ENCODE data around the gene EXOC6B. TPM values are rescaled to one million over a fixed set of nuclear protein-coding genes. Genes with fewer than 3 reads are reported as not detected.
A peak's percentile ranks its signal among the peaks of the same experiment; 100 is the strongest.

Gene EXOC6B
- polyA plus RNA-seq: 11.5 TPM
- long read RNA-seq, donor 1, full-length matches to known transcripts: 1 of 1 reads
- long read RNA-seq, donor 1, partial matches to known transcripts: 0 of 1 reads
- long read RNA-seq, donor 1, other reads (novel, unspliced or antisense): 0 of 1 reads
- long read RNA-seq, donor 2, full-length matches to known transcripts: 1 of 1 reads
- long read RNA-seq, donor 2, partial matches to known transcripts: 0 of 1 reads
- long read RNA-seq, donor 2, other reads (novel, unspliced or antisense): 0 of 1 reads
- long read RNA-seq, donor 3: 0 reads
- long read RNA-seq, donor 4: 0 reads
- long read RNA-seq, donor 5: 0 reads
- long read RNA-seq, donor 6: 0 reads
- long read RNA-seq, donor 7, full-length matches to known transcripts: 1 of 1 reads
- long read RNA-seq, donor 7, partial matches to known transcripts: 0 of 1 reads
- long read RNA-seq, donor 7, other reads (novel, unspliced or antisense): 0 of 1 reads
- long read RNA-seq, donor 8, full-length matches to known transcripts: 1 of 1 reads
- long read RNA-seq, donor 8, partial matches to known transcripts: 0 of 1 reads
- long read RNA-seq, donor 8, other reads (novel, unspliced or antisense): 0 of 1 reads
- long read RNA-seq, donor 9: 0 reads
- long read RNA-seq, donor 10, full-length matches to known transcripts: 1 of 1 reads
- long read RNA-seq, donor 10, partial matches to known transcripts: 0 of 1 reads
- long read RNA-seq, donor 10, other reads (novel, unspliced or antisense): 0 of 1 reads
- long read RNA-seq, donor 11, full-length matches to known transcripts: 1 of 1 reads
- long read RNA-seq, donor 11, partial matches to known transcripts: 0 of 1 reads
- long read RNA-seq, donor 11, other reads (novel, unspliced or antisense): 0 of 1 reads

DNA sequence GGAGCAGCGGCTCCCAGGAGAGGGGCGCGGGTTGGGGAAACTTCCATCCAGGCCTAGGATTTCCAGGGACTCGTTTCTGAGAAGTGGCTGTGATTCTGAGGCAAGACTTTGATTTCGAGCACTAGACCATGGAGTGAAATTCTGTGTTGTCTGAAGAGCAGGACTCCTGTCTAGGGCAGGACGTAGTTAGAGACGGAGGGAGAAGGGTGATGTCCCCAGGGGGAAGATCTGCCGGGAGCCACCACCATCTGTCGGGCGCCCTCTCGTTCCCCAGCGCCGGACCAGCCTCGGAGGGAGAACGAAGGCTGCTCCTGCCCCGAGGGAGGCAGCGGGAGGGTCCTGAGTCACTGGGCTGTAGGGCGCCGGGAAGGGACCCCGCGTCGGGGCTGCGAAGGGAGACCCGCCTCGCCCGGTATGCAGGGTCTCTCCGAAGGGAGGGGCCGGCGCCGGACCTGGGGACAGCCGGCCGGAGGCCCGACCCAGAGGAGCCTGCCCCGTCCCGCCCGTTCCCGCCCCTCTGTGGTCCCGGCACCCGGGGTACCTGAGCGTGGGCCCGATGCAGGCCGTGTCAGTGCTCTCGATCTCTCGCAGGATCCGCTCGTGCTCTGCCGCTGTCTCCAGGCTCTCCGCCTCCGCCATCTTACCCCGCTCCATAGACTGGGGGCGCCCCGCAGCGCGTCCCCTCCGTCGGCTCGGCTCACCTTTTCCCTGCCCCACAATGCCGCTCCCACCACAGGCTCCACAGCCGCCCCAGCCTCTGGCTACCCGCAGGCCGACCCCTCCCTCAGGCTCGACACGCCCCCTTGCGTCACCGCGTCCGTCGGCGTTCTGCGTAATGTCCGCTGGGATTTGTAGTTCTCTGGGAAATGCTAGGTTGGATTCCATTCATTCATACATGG, at the start of gene EXOC6B:
TSS of gene EXOC6B (minus strand) at position 777 of the 899 bp plus-strand sequence.
- WGBS (ENCODE audit: insufficient coverage, low lambda C conversion rate): no CpG with 5 or more reads among the region's 71 CpGs
- peak; percentile 90 to 93 for DNase-seq
- H3K4me1 ChIP-seq (ENCODE audit: control insufficient read depth, insufficient read depth, low read length): peaks cover 6% of the 10 kb centered on the region
- peak within 1 kb of the TSS; percentile 68 for H3K27ac ChIP-seq (ENCODE audit: low read length)
- H3K4me3 ChIP-seq (ENCODE audit: low read length): peak within 1 kb of the TSS; percentile 81
- H3K36me3 ChIP-seq (ENCODE audit: control insufficient read depth, insufficient read depth, low read length): no peaks in the 10 kb centered on the region
- no peaks in the 10 kb centered on the region for H3K9me3 ChIP-seq (ENCODE audit: control insufficient read depth, low read depth, low read length)
- H3K27me3 ChIP-seq (ENCODE audit: control insufficient read depth, insufficient read depth, low read length): no peaks in the 10 kb centered on the region

- Histone ChIP-seq H3K4me3 (ENCODE audit: low read length) (no peak overlapping the region), H3K27ac (ENCODE audit: low read length) (no peak overlapping the region), H3K36me3 (ENCODE audit: control insufficient read depth, insufficient read depth, low read length) (no peaks in the 10 kb centered on the region), H3K4me1 (ENCODE audit: control insufficient read depth, insufficient read depth, low read length) (no peaks in the 10 kb centered on the region), H3K27me3 (ENCODE audit: control insufficient read depth, insufficient read depth, low read length) (peaks cover 10% of the 10 kb centered on the region), H3K9me3 (ENCODE audit: control insufficient read depth, low read depth, low read length) (peaks cover 2% of the 10 kb centered on the region)
- DNase-seq: no peak
Measured at GRCh38 chr2:72871880-72872279, 46.0 kb upstream of the EXOC6B start.

- Histone ChIP-seq H3K27ac (ENCODE audit: low read length) (no peak overlapping the region), H3K4me3 (ENCODE audit: low read length) (no peak overlapping the region), H3K4me1 (ENCODE audit: control insufficient read depth, insufficient read depth, low read length) (no peaks in the 10 kb centered on the region), H3K27me3 (ENCODE audit: control insufficient read depth, insufficient read depth, low read length) (peaks cover 10% of the 10 kb centered on the region), H3K9me3 (ENCODE audit: control insufficient read depth, low read depth, low read length) (peaks cover 2% of the 10 kb centered on the region), H3K36me3 (ENCODE audit: control insufficient read depth, insufficient read depth, low read length) (no peaks in the 10 kb centered on the region)
- DNase-seq: no peak
- 88% methylated on average over 1 of the region's 1 CpG for WGBS (ENCODE audit: insufficient coverage, low lambda C conversion rate)
Measured at GRCh38 chr2:72871060-72871459, 45.2 kb upstream of the EXOC6B start.

GRCh38 chr2:72864500-72864899, 38.7 kb upstream of the EXOC6B start:
- Histone ChIP-seq H3K4me1 (ENCODE audit: control insufficient read depth, insufficient read depth, low read length) (peaks cover 8% of the 10 kb centered on the region), H3K27me3 (ENCODE audit: control insufficient read depth, insufficient read depth, low read length) (peaks cover 26% of the 10 kb centered on the region), H3K9me3 (ENCODE audit: control insufficient read depth, low read depth, low read length) (no peaks in the 10 kb centered on the region), H3K36me3 (ENCODE audit: control insufficient read depth, insufficient read depth, low read length) (no peaks in the 10 kb centered on the region), H3K4me3 (ENCODE audit: low read length) (no peak overlapping the region), H3K27ac (ENCODE audit: low read length) (no peak overlapping the region)
- DNase-seq: no peak
- 50% methylated on average over 2 of the region's 2 CpGs for WGBS (ENCODE audit: insufficient coverage, low lambda C conversion rate)

DNA sequence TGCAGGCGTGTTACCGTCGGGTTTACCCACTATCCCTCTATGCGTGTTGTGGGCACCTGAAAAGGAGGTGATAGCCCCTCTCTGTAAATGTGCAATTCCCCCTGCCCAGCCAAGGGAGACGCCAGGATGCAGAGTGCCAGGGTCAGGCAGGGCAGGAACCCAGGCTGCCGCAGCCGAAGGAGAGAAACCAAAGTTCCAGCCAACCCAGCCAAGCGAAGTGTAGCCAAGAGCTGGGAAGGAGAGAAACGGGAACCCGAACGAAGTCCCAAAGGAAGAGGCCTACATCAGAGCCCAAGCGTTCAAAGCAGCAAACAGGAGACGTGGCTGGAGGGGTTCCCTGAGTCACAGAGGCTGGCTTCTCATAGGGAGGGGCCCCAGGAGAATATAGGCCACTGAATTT, 37.2 kb upstream of the EXOC6B start:
- H3K4me1 ChIP-seq (ENCODE audit: control insufficient read depth, insufficient read depth, low read length): peaks cover 8% of the 10 kb centered on the region
- H3K27me3 ChIP-seq (ENCODE audit: control insufficient read depth, insufficient read depth, low read length): peaks cover 24% of the 10 kb centered on the region
- H3K4me3 ChIP-seq (ENCODE audit: low read length): no peak overlapping the region
- 27% methylated on average over 3 of the region's 13 CpGs for WGBS (ENCODE audit: insufficient coverage, low lambda C conversion rate)
- H3K9me3 ChIP-seq (ENCODE audit: control insufficient read depth, low read depth, low read length): no peaks in the 10 kb centered on the region
- no peak overlapping the region for H3K27ac ChIP-seq (ENCODE audit: low read length)
- no peak for DNase-seq
- H3K36me3 ChIP-seq (ENCODE audit: control insufficient read depth, insufficient read depth, low read length): no peaks in the 10 kb centered on the region

GRCh38 chr2:72862239-72862988, 36.6 kb upstream of the EXOC6B start:
- no peaks in the 10 kb centered on the region for H3K9me3 ChIP-seq (ENCODE audit: control insufficient read depth, low read depth, low read length)
- no peak overlapping the region for H3K4me3 ChIP-seq (ENCODE audit: low read length)
- peaks cover 8% of the 10 kb centered on the region for H3K4me1 ChIP-seq (ENCODE audit: control insufficient read depth, insufficient read depth, low read length)
- H3K27me3 ChIP-seq (ENCODE audit: control insufficient read depth, insufficient read depth, low read length): peaks cover 27% of the 10 kb centered on the region
- peak; percentile 85 for DNase-seq
- WGBS (ENCODE audit: insufficient coverage, low lambda C conversion rate): 20% methylated on average over 1 of the region's 33 CpGs
- no peaks in the 10 kb centered on the region for H3K36me3 ChIP-seq (ENCODE audit: control insufficient read depth, insufficient read depth, low read length)
- H3K27ac ChIP-seq (ENCODE audit: low read length): no peak overlapping the region

- WGBS (ENCODE audit: insufficient coverage, low lambda C conversion rate): no CpG with 5 or more reads among the region's 3 CpGs
Measured at GRCh38 chr2:72859831-72860262, 34.0 kb upstream of the EXOC6B start.

DNA sequence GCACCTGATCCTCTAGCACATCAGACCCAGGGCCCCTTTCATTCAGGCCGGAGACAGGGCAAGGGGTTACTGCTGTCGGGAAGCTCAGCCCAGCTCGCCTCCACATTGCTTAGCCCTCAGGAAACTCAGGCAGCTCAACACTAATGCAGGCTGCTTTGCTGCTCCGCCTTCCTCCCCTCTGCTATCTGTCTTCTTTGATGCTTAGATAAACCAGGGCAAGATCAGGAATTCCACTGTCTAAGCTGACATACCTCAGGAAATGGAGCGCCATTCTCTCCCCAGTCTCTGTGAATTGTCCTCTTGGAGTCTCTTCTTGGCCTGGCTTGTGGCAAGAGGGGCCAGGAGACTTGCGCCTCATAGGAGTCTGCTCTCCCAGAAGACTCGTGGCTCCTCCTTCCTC, 25.5 kb upstream of the EXOC6B start:
- DNase-seq: no peak
- Histone ChIP-seq H3K27ac (ENCODE audit: low read length) (no peak overlapping the region), H3K4me3 (ENCODE audit: low read length) (no peak overlapping the region), H3K36me3 (ENCODE audit: control insufficient read depth, insufficient read depth, low read length) (no peaks in the 10 kb centered on the region), H3K27me3 (ENCODE audit: control insufficient read depth, insufficient read depth, low read length) (peaks cover 40% of the 10 kb centered on the region), H3K9me3 (ENCODE audit: control insufficient read depth, low read depth, low read length) (no peaks in the 10 kb centered on the region), H3K4me1 (ENCODE audit: control insufficient read depth, insufficient read depth, low read length) (no peaks in the 10 kb centered on the region)
- WGBS (ENCODE audit: insufficient coverage, low lambda C conversion rate): no CpG with 5 or more reads among the region's 7 CpGs

More at GRCh38 chr2:72859831-72860262, 34.0 kb upstream of the EXOC6B start:
- Histone ChIP-seq H3K4me1 (ENCODE audit: control insufficient read depth, insufficient read depth, low read length) (peaks cover 8% of the 10 kb centered on the region), H3K4me3 (ENCODE audit: low read length) (no peak overlapping the region), H3K27me3 (ENCODE audit: control insufficient read depth, insufficient read depth, low read length) (peaks cover 41% of the 10 kb centered on the region), H3K9me3 (ENCODE audit: control insufficient read depth, low read depth, low read length) (no peaks in the 10 kb centered on the region), H3K27ac (ENCODE audit: low read length) (no peak overlapping the region), H3K36me3 (ENCODE audit: control insufficient read depth, insufficient read depth, low read length) (no peaks in the 10 kb centered on the region)
- DNase-seq: peak; percentile 65 to 71

GRCh38 chr2:72849138-72849462, 23.3 kb upstream of the EXOC6B start:
- H3K36me3 ChIP-seq (ENCODE audit: control insufficient read depth, insufficient read depth, low read length): no peaks in the 10 kb centered on the region
- no peaks in the 10 kb centered on the region for H3K9me3 ChIP-seq (ENCODE audit: control insufficient read depth, low read depth, low read length)
- DNase-seq: no peak
- peaks cover 34% of the 10 kb centered on the region for H3K27me3 ChIP-seq (ENCODE audit: control insufficient read depth, insufficient read depth, low read length)
- H3K4me3 ChIP-seq (ENCODE audit: low read length): no peak overlapping the region
- no peak overlapping the region for H3K27ac ChIP-seq (ENCODE audit: low read length)
- WGBS (ENCODE audit: insufficient coverage, low lambda C conversion rate): no CpG with 5 or more reads among the region's 1 CpG
- H3K4me1 ChIP-seq (ENCODE audit: control insufficient read depth, insufficient read depth, low read length): no peaks in the 10 kb centered on the region

Measured in large intestine (tissue), 12 donors.